ENCODE results near the gene PRPF39.
"Not testable (repeated sequence)": the region's sequence is repeated elsewhere in the genome, so short reads cannot be mapped to it uniquely, and the experiment has no call there.

The PRPF39 gene, protein sequence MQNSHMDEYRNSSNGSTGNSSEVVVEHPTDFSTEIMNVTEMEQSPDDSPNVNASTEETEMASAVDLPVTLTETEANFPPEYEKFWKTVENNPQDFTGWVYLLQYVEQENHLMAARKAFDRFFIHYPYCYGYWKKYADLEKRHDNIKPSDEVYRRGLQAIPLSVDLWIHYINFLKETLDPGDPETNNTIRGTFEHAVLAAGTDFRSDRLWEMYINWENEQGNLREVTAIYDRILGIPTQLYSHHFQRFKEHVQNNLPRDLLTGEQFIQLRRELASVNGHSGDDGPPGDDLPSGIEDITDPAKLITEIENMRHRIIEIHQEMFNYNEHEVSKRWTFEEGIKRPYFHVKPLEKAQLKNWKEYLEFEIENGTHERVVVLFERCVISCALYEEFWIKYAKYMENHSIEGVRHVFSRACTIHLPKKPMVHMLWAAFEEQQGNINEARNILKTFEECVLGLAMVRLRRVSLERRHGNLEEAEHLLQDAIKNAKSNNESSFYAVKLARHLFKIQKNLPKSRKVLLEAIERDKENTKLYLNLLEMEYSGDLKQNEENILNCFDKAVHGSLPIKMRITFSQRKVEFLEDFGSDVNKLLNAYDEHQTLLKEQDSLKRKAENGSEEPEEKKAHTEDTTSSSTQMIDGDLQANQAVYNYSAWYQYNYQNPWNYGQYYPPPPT

DNA sequence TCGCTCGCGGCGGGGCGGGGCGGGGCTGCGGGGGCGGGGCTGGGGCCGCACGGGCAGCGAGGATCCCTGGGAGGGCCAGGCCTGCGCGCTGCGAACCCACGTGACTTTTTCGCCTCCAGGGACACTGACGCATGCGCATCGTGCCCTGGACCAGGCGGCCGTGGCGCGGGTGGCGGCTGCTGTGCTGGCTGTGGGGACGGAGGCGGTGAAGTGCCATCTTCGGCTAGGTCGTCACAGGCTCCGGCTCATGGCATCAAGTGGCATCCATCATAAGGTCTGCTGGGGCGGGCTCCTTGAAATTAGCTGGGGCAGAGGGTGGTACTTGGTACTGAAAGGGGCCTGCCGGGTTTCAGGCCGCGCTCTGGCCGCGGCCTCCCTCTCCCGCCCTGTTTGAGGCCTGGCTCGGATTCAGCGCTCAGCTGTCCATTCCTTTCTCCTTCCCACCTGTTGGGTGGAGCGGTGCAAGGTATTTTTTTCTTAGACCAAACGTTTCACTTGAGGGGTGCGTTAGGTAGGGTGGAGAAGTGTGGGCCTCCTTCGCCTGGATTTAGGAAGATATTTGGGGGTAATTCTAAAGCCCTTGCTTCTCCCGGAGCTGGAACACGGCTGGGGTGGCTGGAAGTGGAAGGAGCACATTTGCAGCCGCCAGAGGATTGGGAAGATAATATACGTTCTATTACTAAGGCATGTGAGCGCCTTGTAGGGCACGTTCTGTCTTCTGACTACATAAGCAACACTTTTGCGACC is at the start of gene PRPF39:
PRPF39 (plus strand) TSS at position 141 of the 747 bp plus-strand sequence. CDS start 11,124 bp downstream, outside the sequence.
- peak; percentile 97 for DNase-seq

DNA sequence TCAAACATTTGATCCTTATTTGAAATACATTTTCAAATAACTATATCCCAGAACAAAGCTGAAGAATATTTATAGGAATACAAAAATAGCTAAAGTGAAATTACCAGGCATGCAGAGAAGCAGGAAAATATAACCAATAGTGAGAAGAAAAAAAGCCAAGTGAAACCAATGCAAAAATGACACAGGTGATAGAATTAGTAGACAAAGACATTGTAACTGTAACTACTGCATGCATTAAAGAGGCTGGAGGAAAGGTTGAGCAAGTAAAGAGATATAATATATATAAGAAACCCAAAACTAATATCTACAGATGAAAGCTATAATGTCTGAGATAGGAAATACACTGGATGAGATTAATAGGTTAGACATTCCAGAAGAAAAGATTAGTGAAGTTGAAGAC is 49.2 kb upstream of the PRPF39 start:
- no peak for DNase-seq

DNA sequence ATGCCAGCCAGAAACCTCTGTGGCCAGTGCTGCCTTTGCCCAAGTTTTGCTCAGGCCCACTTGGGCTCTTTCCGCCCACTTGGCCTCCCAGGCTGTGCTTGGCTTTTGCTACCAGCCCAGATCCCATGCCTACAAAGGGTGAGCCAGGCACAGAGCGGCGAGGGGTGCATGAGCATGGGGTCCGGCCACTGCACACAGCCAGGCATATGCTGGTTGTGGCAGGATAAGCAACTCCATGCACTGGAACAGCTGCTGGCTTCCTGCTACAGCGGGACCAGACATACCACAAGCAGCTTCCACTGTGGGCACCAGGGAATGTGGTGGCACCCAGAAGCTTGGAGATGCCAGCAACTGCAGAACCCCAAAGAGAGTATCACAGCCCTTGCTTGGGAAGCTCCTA is 45.7 kb upstream of the PRPF39 start:
- no peak for DNase-seq

DNA sequence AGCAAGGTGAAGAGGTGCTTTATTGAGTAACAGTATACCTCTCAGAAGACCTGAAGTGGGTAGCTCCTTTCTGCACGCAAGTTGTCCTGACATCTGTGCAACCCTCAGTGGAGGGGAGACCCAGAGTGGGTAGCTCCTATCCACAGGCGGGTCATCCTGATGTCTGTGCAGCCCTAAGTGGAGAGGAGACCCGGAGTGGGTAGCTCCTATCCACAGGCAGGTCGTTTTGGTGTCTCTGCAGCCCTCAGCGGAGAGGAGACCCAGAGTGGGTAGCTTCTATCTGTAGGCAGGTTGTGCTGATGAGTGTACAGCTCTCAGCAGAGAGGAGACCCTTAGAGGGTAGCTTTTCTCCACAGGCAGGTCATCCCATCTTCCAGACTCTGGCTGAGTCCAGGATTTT is 45.1 kb upstream of the PRPF39 start:
- DNase-seq: no peak

DNA sequence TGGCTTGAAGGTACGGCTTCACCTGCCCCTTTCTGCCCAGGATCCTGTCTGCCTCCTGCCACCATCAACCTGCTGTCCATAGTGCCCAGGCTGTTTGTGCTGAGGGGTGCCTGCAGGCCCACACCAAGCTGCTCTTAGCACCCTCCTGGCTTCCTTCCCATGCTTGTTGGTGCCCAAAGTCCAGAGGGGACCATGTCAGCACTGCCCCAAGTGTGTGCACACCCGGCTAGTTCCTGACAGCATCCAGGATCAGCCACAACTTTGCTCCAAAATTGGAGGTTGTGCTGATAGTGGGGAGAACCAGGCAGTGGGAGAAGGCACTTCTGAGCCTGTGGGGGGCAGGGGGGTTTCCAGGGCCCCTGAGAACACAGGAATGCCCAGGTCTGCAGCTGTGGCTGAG is 44.5 kb upstream of the PRPF39 start:
- no peak for DNase-seq

DNA sequence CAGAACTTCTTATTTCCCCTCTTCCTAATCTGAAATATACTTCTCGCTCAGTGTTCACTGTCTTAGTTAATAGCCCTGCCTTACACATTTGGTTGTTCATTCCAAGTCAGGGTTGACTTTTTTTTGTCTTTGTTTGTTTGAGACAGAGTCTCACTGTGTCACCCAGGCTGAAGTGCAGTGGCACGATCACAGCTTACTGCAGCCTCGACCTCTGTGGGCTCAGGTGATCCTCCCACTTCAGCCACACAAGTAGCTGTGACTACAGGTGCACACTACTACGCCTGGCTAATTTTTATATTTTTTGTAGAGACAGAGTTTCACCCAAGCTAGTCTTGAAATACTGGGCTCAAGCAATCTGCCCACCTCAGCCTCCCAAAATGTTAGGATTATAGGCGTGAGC is 42.3 kb upstream of the PRPF39 start:
- no peak for DNase-seq

DNA sequence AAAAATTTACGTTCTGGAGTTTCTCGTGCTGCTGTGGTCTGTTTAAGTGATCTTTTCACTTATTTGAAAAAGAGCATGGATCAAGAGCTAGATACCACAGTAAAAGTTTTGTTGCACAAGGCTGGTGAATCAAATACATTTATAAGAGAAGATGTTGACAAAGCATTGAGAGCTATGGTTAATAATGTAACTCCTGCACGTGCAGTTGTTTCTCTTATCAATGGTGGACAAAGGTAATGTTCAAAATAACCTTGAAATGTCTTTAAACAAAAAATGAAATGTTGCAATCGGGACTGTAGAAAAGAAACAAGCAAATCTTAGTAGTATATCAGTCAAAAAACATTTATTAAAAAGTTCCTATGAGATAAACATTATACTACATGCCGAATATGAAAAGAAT is 39.3 kb upstream of the PRPF39 start:
- no peak for DNase-seq

DNA sequence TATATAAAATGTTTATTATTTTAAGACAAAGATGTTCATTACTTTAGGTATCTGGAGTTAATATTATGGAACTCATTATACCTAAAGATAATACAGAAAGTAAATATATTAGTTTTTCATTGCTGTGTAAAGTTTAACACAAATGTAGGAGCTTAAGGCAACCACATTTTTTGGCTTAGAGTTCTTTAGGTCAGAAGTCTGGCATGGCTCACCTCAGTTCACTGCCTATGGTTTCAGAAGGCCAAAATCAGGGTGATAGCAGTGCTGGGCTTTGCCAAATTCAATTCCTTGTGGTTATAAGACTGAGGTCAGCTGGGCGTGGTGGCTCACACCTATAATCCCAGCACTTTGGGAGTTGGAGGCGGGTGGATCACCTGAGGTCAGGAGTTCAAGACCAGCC is 35.5 kb upstream of the PRPF39 start:
- no peak for DNase-seq

DNA sequence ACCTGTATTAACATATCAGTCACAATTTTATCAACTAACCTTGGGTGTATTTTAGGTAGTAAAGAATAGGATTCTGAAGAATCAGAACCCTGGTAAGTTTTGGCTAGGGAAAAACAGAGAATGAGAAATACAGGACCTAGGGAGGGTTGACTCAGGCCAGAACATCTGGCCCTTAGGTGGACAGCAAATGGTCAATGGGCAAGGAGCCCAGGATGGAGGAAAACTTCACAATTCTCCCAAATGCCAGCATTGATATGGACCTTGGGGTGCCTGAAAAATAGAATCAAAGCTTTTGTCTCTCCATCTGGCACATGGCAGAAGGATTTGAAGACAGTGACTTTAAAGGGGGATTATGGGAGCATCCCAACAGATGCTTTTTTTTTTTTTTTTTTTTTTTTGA is 32.7 kb upstream of the PRPF39 start:
- no peak for DNase-seq

DNA sequence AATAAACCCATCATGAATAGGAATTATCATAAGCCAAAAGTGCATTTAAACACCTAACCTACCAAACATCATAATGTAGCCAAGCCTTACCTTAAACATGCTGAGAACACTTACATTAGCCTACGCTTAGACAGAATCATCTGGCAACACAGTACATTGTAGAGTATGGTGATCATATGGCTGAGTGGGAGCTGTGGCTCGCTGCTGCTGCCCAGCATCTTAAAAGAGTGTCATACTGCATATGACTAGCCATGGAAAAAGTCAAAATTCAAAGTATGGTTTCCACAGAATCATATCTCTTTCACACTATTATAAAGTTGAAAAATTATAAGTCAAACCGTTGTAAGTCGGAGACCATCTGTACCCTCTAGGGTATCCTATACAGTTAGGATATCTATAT is 32.0 kb upstream of the PRPF39 start:
- no peak for DNase-seq

DNA sequence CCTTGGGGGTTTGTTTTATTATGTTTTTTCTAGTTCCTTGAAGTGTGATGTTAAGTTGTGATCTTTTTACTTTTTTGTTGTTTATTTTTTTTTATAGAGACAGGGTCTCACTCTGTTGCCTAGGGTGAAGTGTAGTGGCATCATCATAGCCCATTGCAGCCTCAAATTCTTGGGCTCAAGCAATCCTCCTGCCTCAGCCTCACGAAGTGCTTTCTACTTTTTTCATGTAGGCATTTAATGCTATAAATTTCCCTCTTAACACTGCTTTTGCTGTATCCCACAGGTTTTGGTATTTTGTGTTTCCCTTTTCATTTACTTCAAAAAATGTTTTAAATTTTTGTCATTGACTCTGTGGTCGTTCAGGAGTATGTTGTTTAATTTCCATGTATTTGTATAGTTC is 26.6 kb upstream of the PRPF39 start:
- DNase-seq: no peak

DNA sequence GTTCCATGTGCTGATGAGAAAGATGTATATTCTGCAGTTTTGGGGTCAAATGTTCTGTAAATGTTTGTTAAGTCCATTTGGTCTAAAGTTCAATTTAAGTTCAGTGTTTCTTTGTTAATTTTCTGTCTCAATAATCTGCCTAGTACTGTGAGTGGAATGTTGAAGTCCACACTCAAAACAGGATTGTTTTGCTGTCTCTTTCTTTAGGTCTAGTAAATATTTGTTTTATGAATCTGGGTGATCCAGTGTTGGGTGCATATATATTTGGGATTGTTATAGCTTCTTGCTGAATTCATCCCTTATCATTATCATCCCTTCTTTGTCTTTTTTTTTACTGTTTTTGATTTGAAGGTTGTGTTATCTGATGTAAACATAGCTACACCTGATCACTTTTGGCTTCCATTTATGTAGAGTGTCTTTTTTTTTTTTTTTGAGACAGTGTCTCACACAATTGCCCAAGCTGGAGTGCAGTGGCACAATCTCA is 26.0 kb upstream of the PRPF39 start:
- no peak for DNase-seq

DNA sequence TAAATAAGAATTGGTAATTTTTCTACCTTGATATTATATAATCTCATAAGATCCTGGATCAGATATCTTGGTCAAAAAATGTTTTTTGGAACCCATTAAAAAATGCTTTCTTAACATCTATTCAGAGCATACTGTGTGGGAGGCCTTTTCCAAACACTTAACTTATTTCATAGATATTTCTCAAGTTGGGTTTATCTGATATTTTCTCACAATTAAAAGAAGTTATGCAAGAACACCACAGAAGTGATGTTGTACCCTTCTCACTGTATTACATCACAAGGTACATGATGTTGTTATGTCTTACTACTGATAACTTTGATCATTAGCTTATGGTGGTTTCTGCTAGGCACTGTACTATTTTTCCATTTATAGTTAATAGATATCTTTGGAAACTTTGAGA is 23.4 kb upstream of the PRPF39 start:
- DNase-seq: no peak

DNA sequence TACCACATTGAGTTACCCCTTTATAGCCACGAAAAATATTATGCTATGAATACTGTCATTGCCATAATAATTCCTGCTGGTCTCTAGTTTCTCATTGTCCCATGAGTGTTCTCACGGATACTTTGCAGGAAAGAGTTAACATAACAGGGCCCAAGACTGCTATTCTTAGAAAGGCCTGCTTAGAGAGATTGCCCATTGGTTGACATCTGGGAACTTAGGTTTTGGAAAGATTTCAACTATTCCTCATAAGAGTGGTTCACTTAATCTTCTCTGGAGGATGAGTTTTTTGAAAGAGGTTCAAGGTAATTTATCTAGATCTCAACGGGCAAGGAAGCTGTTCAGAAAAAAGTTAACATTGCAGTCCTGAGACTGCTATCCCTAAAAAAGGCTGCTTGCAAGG is 18.4 kb upstream of the PRPF39 start:
- DNase-seq: no peak

DNA sequence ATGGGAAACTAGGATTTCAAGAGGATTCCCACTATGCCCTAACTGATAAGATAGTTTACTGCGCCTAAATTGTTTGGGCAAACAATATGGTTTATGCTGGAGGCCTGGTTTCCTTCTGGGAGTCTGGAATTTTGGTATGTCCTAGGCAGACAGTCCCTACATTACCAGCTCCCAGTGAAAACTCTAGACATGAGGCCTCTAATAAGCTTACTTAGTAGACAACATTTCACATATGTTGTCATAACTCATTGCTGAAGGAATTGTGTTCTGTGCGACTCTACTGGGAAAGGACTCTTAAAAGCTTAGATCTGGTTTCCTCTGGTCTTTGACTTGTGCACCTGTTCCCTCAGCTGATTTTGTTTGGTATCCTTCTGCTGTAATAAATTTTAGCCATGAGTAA is 18.0 kb upstream of the PRPF39 start:
- DNase-seq: no peak

DNA sequence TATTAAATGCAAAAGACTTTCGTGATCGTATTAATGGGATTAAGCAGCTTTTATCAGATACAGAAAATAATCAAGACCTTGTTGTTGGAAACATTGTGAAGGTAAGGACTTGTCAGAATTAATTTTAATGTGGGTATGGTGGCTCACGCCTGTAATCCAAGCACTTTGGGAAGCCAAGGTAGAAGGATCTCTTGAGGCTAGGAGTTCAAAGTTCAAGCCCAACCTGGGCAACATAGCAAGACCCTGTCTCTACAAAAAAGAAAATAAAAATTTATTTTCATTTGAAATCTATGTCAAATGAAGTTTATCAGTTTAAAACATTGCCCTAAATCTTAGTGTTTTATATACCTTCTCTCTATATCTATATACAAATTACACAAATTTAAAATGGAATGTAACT is 17.2 kb upstream of the PRPF39 start:
- no peak for DNase-seq

DNA sequence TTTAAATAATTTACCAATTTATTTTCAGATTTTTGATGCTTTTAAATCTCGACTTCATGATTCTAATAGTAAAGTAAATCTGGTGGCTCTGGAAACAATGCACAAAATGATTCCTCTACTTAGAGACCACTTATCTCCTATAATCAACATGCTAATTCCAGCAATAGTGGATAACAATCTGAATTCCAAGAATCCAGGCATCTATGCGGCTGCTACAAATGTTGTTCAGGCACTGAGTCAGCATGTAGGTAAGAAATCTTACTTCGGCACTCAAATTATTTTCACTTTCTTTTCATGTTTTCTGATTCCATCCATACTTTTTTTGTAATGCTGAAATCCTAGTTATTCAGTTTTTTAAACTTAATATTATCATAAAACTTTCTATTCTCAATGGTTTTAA is 15.5 kb upstream of the PRPF39 start:
- DNase-seq: no peak

DNA sequence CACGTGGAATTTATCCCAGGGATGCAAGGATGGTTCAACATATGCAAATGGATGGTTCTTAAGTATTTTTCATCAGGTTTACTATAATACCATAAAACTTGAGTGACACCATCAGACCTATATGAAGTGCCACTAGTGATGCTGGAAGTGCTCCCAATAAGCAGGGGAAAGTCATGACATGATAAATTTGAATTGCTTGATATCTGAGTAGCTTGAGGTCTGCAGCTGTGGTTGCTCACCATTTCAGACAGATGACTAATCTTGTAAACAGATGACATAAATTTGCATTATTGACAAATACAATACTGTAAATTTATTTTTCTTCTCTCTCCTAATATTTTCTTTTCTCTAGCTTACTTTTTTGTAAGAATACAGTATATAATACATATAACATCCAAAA is 13.7 kb upstream of the PRPF39 start:
- no peak for DNase-seq

DNA sequence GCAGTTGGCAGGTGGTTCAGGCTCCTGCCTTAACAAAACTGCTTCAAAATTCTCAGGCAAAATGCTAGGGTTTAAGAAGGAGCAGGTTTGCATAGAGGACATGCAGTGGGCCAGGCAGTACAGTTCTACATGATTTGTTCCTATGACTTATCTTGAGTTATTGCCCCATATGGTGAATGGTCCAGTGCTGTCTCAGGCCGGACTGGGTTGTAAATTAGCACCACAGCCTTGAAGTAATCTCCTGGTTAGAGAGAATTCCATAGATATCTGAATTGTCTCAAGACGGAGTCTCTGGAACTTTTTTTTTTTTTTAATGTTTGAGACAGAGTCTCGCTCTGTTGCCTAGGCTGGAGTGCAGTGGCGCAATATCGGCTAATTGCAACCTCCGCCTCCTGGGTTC is 11.8 kb upstream of the PRPF39 start:
- DNase-seq: no peak

DNA sequence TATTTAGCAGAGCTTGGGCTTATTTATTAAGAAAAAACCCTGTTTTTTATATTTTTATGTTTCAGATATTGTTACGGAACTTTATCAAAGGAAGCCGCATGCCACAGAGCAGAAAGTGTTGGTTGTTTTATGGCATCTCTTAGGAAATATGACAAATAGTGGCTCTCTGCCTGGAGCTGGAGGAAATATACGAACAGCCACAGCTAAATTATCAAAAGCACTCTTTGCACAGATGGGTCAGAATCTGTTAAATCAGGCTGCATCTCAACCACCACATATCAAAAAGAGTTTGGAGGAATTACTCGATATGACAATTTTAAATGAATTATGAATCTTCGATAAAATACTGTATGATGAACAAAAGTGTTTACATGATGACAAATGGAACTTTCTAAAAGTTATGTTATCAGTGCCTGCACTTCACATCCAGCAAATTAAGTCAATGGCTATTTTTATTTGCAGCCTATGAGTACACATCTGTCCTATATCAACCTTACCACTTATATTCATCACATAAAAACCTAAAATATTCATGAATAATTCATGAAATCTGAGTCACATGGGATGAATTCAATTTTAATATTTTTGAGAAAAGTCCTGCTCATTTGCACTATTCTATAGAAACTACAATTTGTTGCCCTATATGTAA is 10.6 kb upstream of the PRPF39 start:
- no peak for DNase-seq

DNA sequence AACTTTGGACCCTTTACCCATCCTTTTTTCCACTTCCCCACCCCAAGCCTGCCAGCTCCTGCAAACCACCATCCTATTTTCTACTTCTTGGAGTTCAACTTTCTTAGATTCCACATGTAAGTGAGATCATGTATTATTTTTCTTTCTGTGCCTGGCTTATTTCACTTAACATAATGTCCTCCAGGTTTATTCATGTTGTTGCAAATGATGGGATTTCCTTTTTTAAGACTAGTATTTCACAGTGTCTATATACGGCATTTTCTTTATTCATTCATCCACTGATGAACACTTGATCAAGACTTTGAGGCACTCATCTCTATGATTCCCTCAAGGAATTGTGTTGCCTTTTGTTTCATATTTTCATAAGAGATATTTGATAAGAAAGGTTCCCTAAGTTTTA is 5.6 kb upstream of the PRPF39 start:
- no peak for DNase-seq

DNA sequence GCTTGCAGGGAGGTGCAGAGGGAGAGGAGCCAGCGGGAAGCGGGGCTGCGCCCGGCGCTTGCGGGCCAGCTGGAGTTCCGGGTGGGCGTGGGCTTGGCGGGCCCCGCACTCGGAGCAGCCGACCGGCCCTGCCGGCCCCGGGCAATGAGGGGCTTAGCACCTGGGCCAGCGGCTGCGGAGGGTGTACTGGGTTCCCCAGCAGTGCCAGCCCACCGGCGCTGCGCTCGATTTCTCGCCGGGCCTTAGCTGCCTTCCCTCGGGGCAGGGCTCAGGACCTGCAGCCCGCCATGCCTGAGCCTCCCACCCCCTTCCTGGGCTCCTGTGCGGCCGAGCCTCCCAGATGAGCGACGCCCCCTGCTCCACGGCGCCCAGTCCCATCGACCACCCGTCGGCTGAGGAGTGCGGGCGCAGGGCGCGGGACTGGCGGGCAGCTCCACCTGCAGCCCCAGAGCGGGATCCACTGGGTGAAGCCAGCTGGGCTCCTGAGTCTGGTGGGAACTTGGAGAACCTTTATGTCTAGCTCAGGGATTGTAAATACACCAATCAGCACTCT is 3.4 kb upstream of the PRPF39 start:
- DNase-seq: not testable (repeated sequence)

DNA sequence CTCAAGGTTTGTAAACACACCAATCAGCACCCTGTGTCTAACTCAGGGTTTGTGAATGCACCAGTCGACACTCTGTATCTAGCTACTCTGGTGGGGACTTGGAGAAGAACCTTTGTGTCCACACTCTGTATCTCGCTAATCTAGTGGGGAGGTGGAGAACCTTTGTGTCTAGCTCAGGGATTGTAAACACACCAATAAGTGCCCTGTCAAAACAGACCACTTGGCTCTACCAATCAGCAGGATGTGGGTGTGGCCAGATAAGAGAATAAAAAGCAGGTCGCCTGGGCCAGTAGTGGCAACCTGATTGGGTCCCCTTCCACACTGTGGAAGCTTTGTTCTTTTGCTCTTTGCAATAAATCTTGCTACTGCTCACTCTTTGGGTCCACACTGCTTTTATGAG is 2.8 kb upstream of the PRPF39 start:
- not testable (repeated sequence) for DNase-seq

Measured in activated CD4-positive, CD25-positive, alpha-beta regulatory T cell treated with anti-CD3 and anti-CD28 coated beads, Interleukin-2, amount 50 U/mL, for 72 hours (primary cell).